GM03348 (cell line): ENCODE measurements around the gene TET1.
"Not testable (repeated sequence)": the region's sequence is repeated elsewhere in the genome, so short reads cannot be mapped to it uniquely, and the experiment has no call there.

ENCODE experiments used
- DNase-seq: peaks from one replicate; pipeline ENCODE4 v3.0.0; 2012; ENCODE audit warnings: low spot score

TET1 gene

DNA sequence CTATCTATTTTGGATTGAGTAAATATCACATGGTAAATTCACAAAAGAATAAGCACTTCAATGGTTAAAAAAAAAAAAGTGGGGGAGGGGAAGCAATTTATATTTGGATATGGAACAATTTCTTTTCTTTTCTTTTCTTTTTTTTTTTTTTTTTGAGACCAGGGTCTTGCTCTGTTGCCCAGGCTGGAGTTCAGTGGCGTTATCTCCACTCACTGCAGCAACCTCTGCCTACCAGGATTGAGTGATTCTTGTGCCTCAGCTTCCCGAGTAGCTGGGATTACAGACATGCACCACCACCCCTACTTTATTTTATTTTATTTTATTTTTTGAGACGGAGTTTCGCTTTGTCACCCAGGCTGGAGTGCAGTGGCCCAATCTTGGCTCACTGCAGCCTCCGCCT, 148.8 kb downstream of the TET1 start:
- DNase-seq: not testable (repeated sequence)

DNA sequence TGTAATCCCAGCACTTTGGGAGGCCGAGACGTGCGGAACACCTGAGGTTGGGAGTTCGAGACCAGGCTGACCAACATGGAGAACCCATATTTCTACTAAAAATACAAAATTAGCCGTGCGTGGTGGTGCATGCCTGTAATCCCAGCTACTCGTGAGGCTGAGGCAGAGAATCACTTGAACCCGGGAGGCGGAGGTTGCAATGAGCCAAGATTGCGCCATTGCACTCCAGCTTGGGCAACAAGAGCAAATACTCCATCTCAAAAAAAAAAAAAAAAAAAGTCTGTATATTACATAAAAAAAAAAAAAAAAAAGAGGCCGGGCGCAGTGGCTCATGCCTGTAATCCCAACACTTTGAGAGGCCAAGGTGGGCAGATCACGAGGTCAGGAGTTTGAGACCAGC, 152.9 kb downstream of the TET1 start:
- DNase-seq: not testable (repeated sequence)

GRCh38 chr10:68717435-68717834, 157.3 kb downstream of the TET1 start:
- no peak for DNase-seq

DNA sequence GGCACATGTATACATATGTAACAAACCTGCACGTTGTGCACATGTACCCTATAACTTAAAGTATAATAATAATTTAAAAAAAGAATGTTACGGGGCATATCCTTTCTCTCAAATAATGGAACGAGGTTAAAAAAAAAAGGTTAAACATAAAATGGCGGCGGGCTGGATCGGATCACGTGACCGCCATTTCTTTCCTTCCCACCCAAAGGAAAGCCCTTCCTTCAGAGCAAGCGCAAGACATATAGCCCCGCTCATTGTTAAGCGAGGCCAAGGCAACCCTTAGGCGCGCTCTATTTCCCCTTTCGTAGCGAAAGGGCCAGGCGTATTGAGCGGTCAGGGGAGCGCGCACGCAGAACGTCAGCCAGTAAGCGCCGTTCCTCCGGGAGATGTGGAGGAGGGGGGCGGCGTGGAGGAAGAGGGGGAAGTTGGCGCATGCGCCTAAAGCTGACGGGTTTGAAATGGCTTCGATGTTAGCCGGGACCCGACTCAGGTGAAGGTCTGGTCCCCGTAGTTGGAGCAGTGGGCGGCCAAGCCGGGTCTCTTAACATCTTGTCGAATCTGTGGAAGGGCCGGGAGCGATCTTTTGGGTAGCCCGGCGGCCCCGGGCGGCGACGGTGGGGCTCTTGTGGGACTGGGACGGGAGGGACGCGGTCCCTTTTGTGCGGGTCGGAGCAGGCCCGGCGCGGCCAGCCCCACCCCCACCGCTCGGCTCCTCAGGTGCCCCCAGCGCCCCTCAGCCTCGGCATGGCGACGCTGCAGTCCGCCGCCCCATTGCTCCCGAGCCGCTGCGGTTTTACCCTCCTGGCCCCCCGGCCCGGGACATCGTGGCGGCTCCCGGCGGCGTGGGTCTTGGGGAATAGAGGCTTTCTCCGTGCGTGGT, 160.9 kb downstream of the TET1 start, which contains the start of gene CCAR1:
Gene CCAR1, plus strand, starts transcription at position 447 of the 880 bp plus-strand sequence. CDS start 1,266 bp downstream, outside the sequence.
- DNase-seq: peak; percentile 99

DNA sequence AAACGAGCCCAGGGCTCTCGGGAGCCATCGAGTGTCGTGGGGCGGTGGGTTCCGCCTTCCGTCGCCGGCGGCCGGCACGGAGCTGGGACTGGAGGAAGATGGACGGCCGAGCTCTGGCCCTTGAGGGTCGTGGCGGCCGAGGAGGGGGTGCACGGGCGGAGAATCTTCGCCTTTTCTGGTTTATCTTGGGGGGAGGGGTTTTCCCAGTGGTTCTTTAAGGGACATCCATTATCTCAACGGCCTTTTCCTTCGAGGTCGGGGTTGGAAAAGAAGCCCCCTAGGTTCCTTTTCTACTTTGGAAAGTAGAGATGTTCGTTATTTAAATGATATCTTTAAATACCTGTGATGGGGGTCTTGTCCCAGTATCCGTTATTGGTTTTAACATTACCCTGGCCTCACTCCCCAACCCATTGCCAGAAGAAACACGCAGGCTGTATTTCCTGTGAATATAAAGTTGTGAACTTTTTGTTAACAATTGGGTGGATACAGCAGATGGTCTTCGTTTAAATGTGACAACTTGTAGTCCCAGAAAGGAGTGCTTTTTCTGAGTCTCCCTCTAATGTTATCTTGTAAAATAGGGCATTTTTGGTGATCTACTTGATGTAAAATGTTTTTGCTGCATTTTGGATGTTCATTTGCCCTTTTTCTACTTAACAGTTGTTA, 161.7 kb downstream of the TET1 start:
- DNase-seq: peak; percentile 21

DNA sequence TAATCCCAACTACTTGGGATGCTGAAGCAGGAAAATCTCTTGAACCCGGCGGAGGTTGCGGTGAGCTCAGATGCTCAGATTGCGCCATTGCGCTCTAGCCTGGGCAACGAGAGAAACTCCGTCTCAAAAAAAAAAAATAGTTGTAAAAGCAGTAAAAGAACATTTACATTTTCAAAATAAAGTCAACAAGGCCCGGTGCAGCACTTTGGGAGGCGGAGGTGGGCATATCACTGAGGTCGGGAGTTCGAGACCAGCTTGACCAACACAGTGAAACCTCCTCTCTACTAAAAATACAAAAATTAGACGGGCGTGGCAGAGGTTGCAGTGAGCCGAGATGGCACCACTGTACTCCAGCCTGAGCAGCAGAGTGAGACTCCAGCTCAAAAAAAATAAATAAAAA, 164.9 kb downstream of the TET1 start:
- DNase-seq: no peak

- DNase-seq: no peak
Observed at GRCh38 chr10:68727146-68727545, 167.0 kb downstream of the TET1 start.

- DNase-seq: no peak
Observed at GRCh38 chr10:68732651-68733050, 172.5 kb downstream of the TET1 start.

GRCh38 chr10:68734349-68734748, 174.2 kb downstream of the TET1 start:
- no peak for DNase-seq

DNA sequence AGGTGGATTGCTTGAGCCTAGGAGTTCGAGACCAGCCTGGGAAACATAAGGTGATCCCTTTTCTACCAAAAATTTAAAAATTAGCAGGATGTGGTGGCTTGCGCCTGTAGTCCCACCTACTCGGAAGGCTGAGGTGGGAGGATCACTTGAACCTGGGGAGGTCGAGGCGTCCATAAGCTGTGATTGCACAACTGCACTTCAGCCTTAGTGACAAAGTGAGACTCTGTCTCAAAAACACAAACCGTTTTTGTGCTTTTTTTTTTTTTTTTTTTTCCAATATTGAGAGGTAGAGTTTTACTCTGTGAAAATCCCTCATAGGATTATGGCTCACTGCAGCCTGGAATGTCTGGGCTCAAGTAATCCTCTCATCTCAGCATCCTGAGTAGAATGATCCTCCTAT, 175.0 kb downstream of the TET1 start:
- DNase-seq: no peak

DNA sequence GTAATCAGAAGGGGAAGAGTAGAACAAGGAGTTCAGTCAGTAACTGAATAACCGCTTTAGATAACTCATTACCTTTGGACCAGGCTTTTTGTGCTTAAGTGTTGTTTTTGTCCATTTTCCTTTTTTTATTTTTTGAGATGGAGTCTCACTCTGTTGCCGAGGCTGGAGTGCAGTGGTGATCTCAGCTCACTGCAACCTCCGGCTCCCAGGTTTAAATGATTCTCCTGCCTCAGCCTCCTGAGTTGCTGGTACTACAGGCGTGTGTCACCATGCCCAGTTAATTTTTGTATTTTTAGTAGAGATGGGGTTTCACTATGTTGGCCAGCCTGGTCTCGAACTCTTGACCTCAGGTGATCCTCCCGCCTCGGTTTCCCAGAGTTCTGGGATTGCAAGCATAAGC, 175.6 kb downstream of the TET1 start:
- DNase-seq: not testable (repeated sequence)

DNA sequence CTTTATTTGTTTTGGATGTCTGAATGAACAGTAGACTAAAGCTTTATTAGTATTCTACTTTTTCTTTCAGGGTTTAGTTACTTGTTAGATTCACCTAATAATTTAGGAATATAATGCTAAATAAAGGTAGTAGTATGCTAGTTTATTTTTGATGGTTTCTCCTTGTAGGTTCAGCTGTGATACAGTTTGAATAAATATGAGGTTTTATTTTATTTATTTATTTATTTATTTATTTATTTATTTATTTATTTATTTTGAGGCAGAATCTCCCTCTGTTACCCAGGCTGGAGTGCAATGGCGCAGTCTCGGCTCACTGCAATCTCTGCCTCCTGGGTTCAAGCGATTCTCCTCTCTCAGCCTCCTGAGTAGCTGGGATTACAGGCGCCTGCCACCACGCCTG, 180.5 kb downstream of the TET1 start:
- DNase-seq: not testable (repeated sequence)

DNA sequence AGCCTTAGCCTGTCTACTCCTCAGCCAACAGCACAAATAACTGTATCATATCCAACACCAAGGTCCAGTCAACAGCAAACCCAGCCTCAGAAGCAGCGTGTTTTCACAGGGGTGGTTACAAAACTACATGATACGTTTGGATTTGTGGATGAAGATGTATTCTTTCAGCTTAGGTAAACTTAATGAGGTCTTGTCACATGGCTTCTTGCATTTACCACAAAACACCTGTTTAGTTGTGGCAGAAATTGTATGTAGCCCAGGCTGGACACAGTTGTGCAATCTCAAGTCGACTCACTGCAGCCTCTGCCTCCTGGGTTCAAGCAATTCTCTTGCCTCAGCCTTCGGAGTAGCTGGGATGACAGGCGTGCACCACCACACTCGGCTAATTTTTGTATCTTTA, 182.3 kb downstream of the TET1 start:
- no peak for DNase-seq
